Measurements from ENCODE around the gene C3AR1.
"Not testable (repeated sequence)": the region's sequence is repeated elsewhere in the genome, so short reads cannot be mapped to it uniquely, and the experiment has no call there.

The C3AR1 gene

DNA sequence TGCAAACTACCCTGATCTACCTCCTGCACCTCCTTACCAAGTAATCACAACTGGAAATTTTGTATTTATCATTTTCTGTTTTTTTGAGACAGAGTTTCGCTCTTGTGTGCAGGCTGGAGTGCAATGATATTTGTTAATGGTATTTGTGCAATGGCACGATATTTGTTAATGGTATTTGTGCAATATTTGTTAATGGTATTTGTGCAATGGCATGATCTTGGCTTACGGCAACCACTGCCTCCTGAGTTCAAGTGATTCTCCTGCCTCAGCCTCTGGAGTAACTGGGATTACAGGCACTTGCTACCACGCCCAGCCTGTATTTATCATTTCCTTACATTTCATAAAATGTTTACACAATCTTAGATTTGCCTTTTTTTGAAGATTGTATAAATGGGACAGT, 10.2 kb upstream of the C3AR1 start:
- Histone ChIP-seq H2BK5ac (ENCODE audit: low read length) (no peak overlapping the region), H3K36me3 (ENCODE audit: control insufficient read depth, insufficient read depth, low read length) (no peaks in the 10 kb centered on the region), H3K4ac (ENCODE audit: low read depth, low read length) (no peak overlapping the region), H3K79me1 (ENCODE audit: low read length) (no peaks in the 10 kb centered on the region), H3K4me1 (ENCODE audit: control insufficient read depth, low read depth, low read length) (peaks cover 1% of the 10 kb centered on the region), H3K9ac (ENCODE audit: low read length) (no peak overlapping the region), H2BK15ac (replicated peaks; ENCODE audit: low read depth) (no peak overlapping the region), H3K56ac (ENCODE audit: low read length) (no peak overlapping the region), H4K5ac (ENCODE audit: low read length) (no peak overlapping the region), H3K23ac (ENCODE audit: low read length) (no peak overlapping the region), H3K27ac (ENCODE audit: low read depth, low read length) (no peak overlapping the region), H3K4me3 (ENCODE audit: low read length) (no peak overlapping the region), H3K4me2 (ENCODE audit: low read length) (no peak overlapping the region), H3K79me2 (ENCODE audit: control insufficient read depth, insufficient read depth, low read length) (no peaks in the 10 kb centered on the region), H3K18ac (ENCODE audit: low read length) (no peak overlapping the region), H2BK120ac (ENCODE audit: low read depth, low read length) (no peak overlapping the region), H2AK5ac (ENCODE audit: low read length) (no peak overlapping the region), H4K8ac (ENCODE audit: low read depth, low read length) (no peak overlapping the region), H3K27me3 (ENCODE audit: insufficient read depth, low read length, poor library complexity) (no peaks in the 10 kb centered on the region)
- WGBS (ENCODE audit: extremely low coverage, insufficient coverage, low lambda C conversion rate): no CpG with 5 or more reads among the region's 4 CpGs
- DNase-seq: no peak

DNA sequence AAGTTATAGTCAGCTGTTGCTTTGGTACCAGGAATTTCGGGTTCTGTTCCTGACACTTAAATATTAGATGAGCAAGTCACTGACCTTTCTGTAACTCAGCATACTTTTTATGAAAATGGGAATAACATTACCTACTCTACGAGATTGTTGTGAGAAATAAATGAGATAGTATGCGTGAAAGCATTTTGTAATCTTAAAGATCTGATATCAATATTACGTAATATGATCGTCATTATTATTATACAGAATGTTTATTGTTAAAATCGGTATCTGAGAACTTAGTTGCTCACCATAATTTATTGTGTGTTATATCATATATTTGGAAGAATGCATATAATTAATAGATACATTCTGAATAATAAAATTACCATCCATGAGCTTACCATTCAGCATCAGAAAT, 9.8 kb upstream of the C3AR1 start:
- H2AK5ac ChIP-seq (ENCODE audit: low read length): no peak overlapping the region
- H2BK5ac ChIP-seq (ENCODE audit: low read length): no peak overlapping the region
- no peak overlapping the region for H2BK15ac ChIP-seq (replicated peaks; ENCODE audit: low read depth)
- H3K56ac ChIP-seq (ENCODE audit: low read length): no peak overlapping the region
- no peak overlapping the region for H3K4ac ChIP-seq (ENCODE audit: low read depth, low read length)
- no peak overlapping the region for H3K9ac ChIP-seq (ENCODE audit: low read length)
- H3K36me3 ChIP-seq (ENCODE audit: control insufficient read depth, insufficient read depth, low read length): no peaks in the 10 kb centered on the region
- DNase-seq: no peak
- H3K18ac ChIP-seq (ENCODE audit: low read length): no peak overlapping the region
- no peak overlapping the region for H2BK120ac ChIP-seq (ENCODE audit: low read depth, low read length)
- no peak overlapping the region for H3K4me2 ChIP-seq (ENCODE audit: low read length)
- no peaks in the 10 kb centered on the region for H3K4me1 ChIP-seq (ENCODE audit: control insufficient read depth, low read depth, low read length)
- H4K5ac ChIP-seq (ENCODE audit: low read length): no peak overlapping the region
- H3K79me2 ChIP-seq (ENCODE audit: control insufficient read depth, insufficient read depth, low read length): no peaks in the 10 kb centered on the region
- no peaks in the 10 kb centered on the region for H3K27me3 ChIP-seq (ENCODE audit: insufficient read depth, low read length, poor library complexity)
- no peak overlapping the region for H4K8ac ChIP-seq (ENCODE audit: low read depth, low read length)
- H3K27ac ChIP-seq (ENCODE audit: low read depth, low read length): no peak overlapping the region
- no peak overlapping the region for H3K4me3 ChIP-seq (ENCODE audit: low read length)
- no peaks in the 10 kb centered on the region for H3K79me1 ChIP-seq (ENCODE audit: low read length)
- H3K23ac ChIP-seq (ENCODE audit: low read length): no peak overlapping the region
- 100% methylated on average over 3 of the region's 6 CpGs for WGBS (ENCODE audit: extremely low coverage, insufficient coverage, low lambda C conversion rate)

DNA sequence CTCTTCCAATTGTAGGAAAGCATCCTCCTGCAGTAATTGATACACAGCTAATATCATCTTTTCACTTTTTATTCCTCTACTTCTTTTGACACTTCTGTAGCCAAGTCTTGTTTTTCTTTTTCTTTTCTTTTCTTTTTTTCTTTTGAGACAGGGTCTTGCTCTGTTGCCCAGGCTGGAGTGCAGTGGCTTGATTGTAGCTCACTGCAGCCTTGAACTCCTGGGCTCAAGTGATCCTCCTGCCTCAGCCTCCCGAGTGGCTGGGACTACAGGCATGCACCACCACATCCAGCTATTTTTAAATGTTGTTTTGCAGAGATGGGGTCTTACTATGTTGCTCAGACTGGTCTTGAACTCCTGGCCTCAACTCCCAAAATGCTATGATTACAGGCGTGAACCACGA, 5.7 kb upstream of the C3AR1 start:
- not testable (repeated sequence) for H3K79me1 ChIP-seq (ENCODE audit: low read length); H3K27me3 ChIP-seq (ENCODE audit: insufficient read depth, low read length, poor library complexity); H3K56ac ChIP-seq (ENCODE audit: low read length); H2BK120ac ChIP-seq (ENCODE audit: low read depth, low read length); H3K27ac ChIP-seq (ENCODE audit: low read depth, low read length); DNase-seq; H3K9ac ChIP-seq (ENCODE audit: low read length); H2BK5ac ChIP-seq (ENCODE audit: low read length); H3K79me2 ChIP-seq (ENCODE audit: control insufficient read depth, insufficient read depth, low read length); H3K23ac ChIP-seq (ENCODE audit: low read length); H4K8ac ChIP-seq (ENCODE audit: low read depth, low read length); H2BK15ac ChIP-seq (replicated peaks; ENCODE audit: low read depth); H4K5ac ChIP-seq (ENCODE audit: low read length); H3K4ac ChIP-seq (ENCODE audit: low read depth, low read length); H3K36me3 ChIP-seq (ENCODE audit: control insufficient read depth, insufficient read depth, low read length); H3K18ac ChIP-seq (ENCODE audit: low read length); H3K4me2 ChIP-seq (ENCODE audit: low read length); H2AK5ac ChIP-seq (ENCODE audit: low read length); H3K4me1 ChIP-seq (ENCODE audit: control insufficient read depth, low read depth, low read length); H3K4me3 ChIP-seq (ENCODE audit: low read length)
- whole genome bisulfite sequencing (ENCODE audit: extremely low coverage, insufficient coverage, low lambda C conversion rate): no CpG with 5 or more reads among the region's 3 CpGs

DNA sequence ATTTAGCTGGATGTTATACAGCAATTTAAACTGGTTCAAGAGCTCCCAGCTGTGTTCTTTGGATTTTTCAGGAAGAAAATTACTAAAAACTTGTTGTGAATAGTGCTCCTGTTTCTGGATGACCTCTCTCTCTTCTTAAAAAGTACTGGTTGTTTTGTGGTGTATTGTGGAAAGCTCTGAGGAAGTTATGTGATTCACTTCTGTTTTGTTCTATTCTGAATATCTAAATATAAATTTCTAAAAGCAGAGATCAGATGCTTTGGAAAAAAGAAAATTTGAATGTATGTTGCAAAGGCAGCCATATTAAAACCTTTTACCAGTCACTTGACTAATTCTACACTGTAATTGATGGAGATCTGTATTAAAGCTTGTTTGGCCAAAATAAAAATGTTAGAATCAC, 3.4 kb upstream of the C3AR1 start:
- no peak overlapping the region for H2BK5ac ChIP-seq (ENCODE audit: low read length)
- H3K4me1 ChIP-seq (ENCODE audit: control insufficient read depth, low read depth, low read length): no peaks in the 10 kb centered on the region
- no peak overlapping the region for H2AK5ac ChIP-seq (ENCODE audit: low read length)
- no peak overlapping the region for H3K18ac ChIP-seq (ENCODE audit: low read length)
- no peak for DNase-seq
- no peak overlapping the region for H2BK15ac ChIP-seq (replicated peaks; ENCODE audit: low read depth)
- no peak overlapping the region for H3K56ac ChIP-seq (ENCODE audit: low read length)
- no peaks in the 10 kb centered on the region for H3K79me2 ChIP-seq (ENCODE audit: control insufficient read depth, insufficient read depth, low read length)
- no peak overlapping the region for H3K4ac ChIP-seq (ENCODE audit: low read depth, low read length)
- H4K5ac ChIP-seq (ENCODE audit: low read length): no peak overlapping the region
- no peak overlapping the region for H3K4me3 ChIP-seq (ENCODE audit: low read length)
- no peaks in the 10 kb centered on the region for H3K27me3 ChIP-seq (ENCODE audit: insufficient read depth, low read length, poor library complexity)
- H4K8ac ChIP-seq (ENCODE audit: low read depth, low read length): no peak overlapping the region
- H2BK120ac ChIP-seq (ENCODE audit: low read depth, low read length): no peak overlapping the region
- no peak overlapping the region for H3K27ac ChIP-seq (ENCODE audit: low read depth, low read length)
- H3K23ac ChIP-seq (ENCODE audit: low read length): no peak overlapping the region
- no peak overlapping the region for H3K4me2 ChIP-seq (ENCODE audit: low read length)
- no peaks in the 10 kb centered on the region for H3K79me1 ChIP-seq (ENCODE audit: low read length)
- no peaks in the 10 kb centered on the region for H3K36me3 ChIP-seq (ENCODE audit: control insufficient read depth, insufficient read depth, low read length)
- no peak overlapping the region for H3K9ac ChIP-seq (ENCODE audit: low read length)

DNA sequence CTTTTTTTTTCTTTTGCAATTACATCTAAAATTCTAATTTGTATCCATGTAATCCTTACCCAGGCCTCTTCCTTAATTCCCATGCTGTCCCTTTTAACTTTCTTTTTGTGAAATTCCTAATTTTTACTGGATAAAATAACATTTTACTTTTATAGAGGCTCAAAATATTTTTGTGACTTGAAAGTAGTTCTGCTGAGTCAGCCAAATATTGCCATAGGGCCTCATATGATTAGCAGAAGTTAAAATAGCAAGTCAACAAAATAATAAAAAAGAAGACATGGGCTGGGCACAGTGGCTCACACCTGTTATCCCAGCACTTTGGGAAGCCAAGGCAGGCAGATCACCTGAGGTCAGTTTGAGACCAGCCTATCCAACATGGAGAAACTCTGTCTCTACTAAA, 2.0 kb downstream of the C3AR1 start:
- Histone ChIP-seq H2AK5ac (ENCODE audit: low read length) (no peak overlapping the region), H3K4me2 (ENCODE audit: low read length) (no peak overlapping the region), H4K5ac (ENCODE audit: low read length) (no peak overlapping the region), H3K27ac (ENCODE audit: low read depth, low read length) (no peak overlapping the region), H4K8ac (ENCODE audit: low read depth, low read length) (no peak overlapping the region), H3K4me1 (ENCODE audit: control insufficient read depth, low read depth, low read length) (no peaks in the 10 kb centered on the region), H3K4me3 (ENCODE audit: low read length) (no peak overlapping the region), H3K18ac (ENCODE audit: low read length) (no peak overlapping the region), H3K79me2 (ENCODE audit: control insufficient read depth, insufficient read depth, low read length) (no peaks in the 10 kb centered on the region), H3K27me3 (ENCODE audit: insufficient read depth, low read length, poor library complexity) (no peaks in the 10 kb centered on the region), H2BK120ac (ENCODE audit: low read depth, low read length) (no peak overlapping the region), H3K4ac (ENCODE audit: low read depth, low read length) (no peak overlapping the region), H2BK5ac (ENCODE audit: low read length) (no peak overlapping the region), H2BK15ac (replicated peaks; ENCODE audit: low read depth) (no peak overlapping the region), H3K56ac (ENCODE audit: low read length) (no peak overlapping the region), H3K23ac (ENCODE audit: low read length) (no peak overlapping the region), H3K36me3 (ENCODE audit: control insufficient read depth, insufficient read depth, low read length) (no peaks in the 10 kb centered on the region), H3K9ac (ENCODE audit: low read length) (no peak overlapping the region), H3K79me1 (ENCODE audit: low read length) (no peaks in the 10 kb centered on the region)
- no peak for DNase-seq

DNA sequence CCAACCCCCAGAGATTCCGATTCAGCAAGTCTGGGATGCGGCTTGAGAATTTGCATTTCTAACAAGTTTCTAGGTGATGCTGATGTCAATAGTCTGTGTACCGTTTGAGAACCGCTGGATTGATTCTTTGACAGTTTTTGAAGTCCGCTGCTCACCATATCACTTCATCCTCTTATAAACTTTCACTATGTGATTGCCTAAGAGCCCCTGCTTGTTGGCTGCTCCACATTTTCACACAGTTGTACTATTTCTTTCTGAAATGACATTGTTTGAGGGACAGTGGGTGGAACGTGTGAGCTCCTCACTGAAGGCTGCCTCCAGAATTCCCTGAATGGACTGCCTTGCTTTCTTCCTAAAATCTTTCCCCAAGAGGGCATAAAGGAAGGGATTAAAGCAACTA, 7.7 kb downstream of the C3AR1 start:
- no peak overlapping the region for H4K5ac ChIP-seq (ENCODE audit: low read length)
- WGBS (ENCODE audit: extremely low coverage, insufficient coverage, low lambda C conversion rate): no CpG with 5 or more reads among the region's 6 CpGs
- no peak overlapping the region for H3K23ac ChIP-seq (ENCODE audit: low read length)
- H2AK5ac ChIP-seq (ENCODE audit: low read length): no peak overlapping the region
- no peak overlapping the region for H3K56ac ChIP-seq (ENCODE audit: low read length)
- no peak overlapping the region for H3K9ac ChIP-seq (ENCODE audit: low read length)
- H3K4ac ChIP-seq (ENCODE audit: low read depth, low read length): no peak overlapping the region
- H4K8ac ChIP-seq (ENCODE audit: low read depth, low read length): no peak overlapping the region
- H3K27me3 ChIP-seq (ENCODE audit: insufficient read depth, low read length, poor library complexity): no peaks in the 10 kb centered on the region
- no peak for DNase-seq
- H3K79me1 ChIP-seq (ENCODE audit: low read length): no peaks in the 10 kb centered on the region
- H2BK5ac ChIP-seq (ENCODE audit: low read length): no peak overlapping the region
- H3K27ac ChIP-seq (ENCODE audit: low read depth, low read length): no peak overlapping the region
- H3K36me3 ChIP-seq (ENCODE audit: control insufficient read depth, insufficient read depth, low read length): no peaks in the 10 kb centered on the region
- no peak overlapping the region for H3K4me3 ChIP-seq (ENCODE audit: low read length)
- H2BK15ac ChIP-seq (replicated peaks; ENCODE audit: low read depth): no peak overlapping the region
- H3K18ac ChIP-seq (ENCODE audit: low read length): no peak overlapping the region
- H2BK120ac ChIP-seq (ENCODE audit: low read depth, low read length): no peak overlapping the region
- no peaks in the 10 kb centered on the region for H3K79me2 ChIP-seq (ENCODE audit: control insufficient read depth, insufficient read depth, low read length)
- no peaks in the 10 kb centered on the region for H3K4me1 ChIP-seq (ENCODE audit: control insufficient read depth, low read depth, low read length)
- no peak overlapping the region for H3K4me2 ChIP-seq (ENCODE audit: low read length)
